Calu3 (cell line): ENCODE measurements around the gene LCAT. TPM values are rescaled to one million over a fixed set of nuclear protein-coding genes. Genes with fewer than 3 reads are reported as not detected.

Experiments
- BruUV-seq: library from RNA; stranded (reverse); fragments of 400-500 nt; replicated peaks from 2 replicates; lab custom pipeline; 2021; lab: Mats Ljungman, UMichigan
- CTCF ChIA-PET: fragments of 300-600 bp; sonication (Branson Sonifier 250); formaldehyde crosslinking; loops from one replicate; lab custom pipeline; 2022; ENCODE audit warnings: antibody characterized with exemption; lab: Charles Lee
- DNase-seq: peaks from one replicate; pipeline ENCODE4 v3.0.0; 2022
- H3K27ac Mint-ChIP-seq: one replicate; pipeline ENCODE4 v1.8.0; 2022; ENCODE audit warnings: mixed read lengths; ENCODE audit not compliant: unreplicated experiment
- H3K27me3 Mint-ChIP-seq: one replicate; pipeline ENCODE4 v1.8.0; 2022; ENCODE audit warnings: mixed read lengths; ENCODE audit not compliant: unreplicated experiment
- H3K36me3 Mint-ChIP-seq: one replicate; pipeline ENCODE4 v1.8.0; 2022; ENCODE audit warnings: mild to moderate bottlenecking, moderate library complexity, mixed read lengths; ENCODE audit not compliant: insufficient read depth, unreplicated experiment
- H3K4me1 Mint-ChIP-seq: one replicate; pipeline ENCODE4 v1.8.0; 2022; ENCODE audit warnings: mild to moderate bottlenecking, low read depth, mixed read lengths; ENCODE audit not compliant: unreplicated experiment
- H3K4me3 Mint-ChIP-seq: one replicate; pipeline ENCODE4 v1.8.0; 2022; ENCODE audit warnings: mild to moderate bottlenecking, low read depth, moderate library complexity, mixed read lengths; ENCODE audit not compliant: unreplicated experiment
- H3K9me3 Mint-ChIP-seq: one replicate; pipeline ENCODE4 v1.8.0; 2022; ENCODE audit warnings: low read depth, mixed read lengths; ENCODE audit not compliant: unreplicated experiment
- CTCF ChIP-seq: fragments of 200-600 bp; IDR thresholded peaks from one replicate; pipeline ENCODE4 v1.8.0; 2022; ENCODE audit warnings: antibody characterized with exemption; ENCODE audit not compliant: unreplicated experiment
- intact Hi-C: fragments of 100-400 bp; cut with micrococcal nuclease; formaldehyde crosslinking; loops from one replicate; pipeline ENCODE4 v1.10.0; 2022; ENCODE audit not compliant: unreplicated experiment
- total RNA-seq: library from RNA; stranded (reverse); gene quantifications from 2 replicates; pipeline ENCODE4 v1.2.3, GENCODE V29; 2022

The LCAT gene
- total RNA-seq, 1 experiment from 2014 or later = 14.7 TPM

- Mint-ChIP-seq H3K27me3 (no peaks in the 10 kb centered on the region), H3K36me3 (peaks cover 81% of the 10 kb centered on the region), H3K27ac (peak overlapping the region; percentile 92), H3K4me1 (peaks cover 26% of the 10 kb centered on the region), H3K9me3 (no peaks in the 10 kb centered on the region), H3K4me3 (peak overlapping the region; percentile 87)
- no peak for TF ChIP-seq CTCF
- intact Hi-C loops = no loop called here
- CTCF ChIA-PET = interaction anchor here (0.6 to 1.7 kb wide), 8 partner anchors 16 to 414 kb away, joined by 3 to 8 read pairs (median 4); partner anchors contain the start of genes NFATC3, RANBP10 and TSNAXIP1
- BruUV-seq = no TSS peak
- peak; percentile 99 for DNase-seq
Observed at GRCh38 chr16:67935402-67936123, 8.4 kb downstream of the LCAT start.

GRCh38 chr16:67935101-67935401, 8.9 kb downstream of the LCAT start:
- intact Hi-C loops = no loop called here
- Mint-ChIP-seq H3K9me3 (no peaks in the 10 kb centered on the region), H3K27ac (peak overlapping the region; percentile 92), H3K27me3 (no peaks in the 10 kb centered on the region), H3K4me3 (peak overlapping the region; percentile 87), H3K36me3 (peaks cover 76% of the 10 kb centered on the region), H3K4me1 (peaks cover 26% of the 10 kb centered on the region)
- no TSS peak for BruUV-seq
- TF ChIP-seq CTCF = no peak
- CTCF ChIA-PET = interaction anchor here (0.6 to 1.7 kb wide), 7 partner anchors 37 to 414 kb away, joined by 3 to 8 read pairs (median 4); partner anchors contain the start of genes NFATC3, RANBP10 and TSNAXIP1
- DNase-seq = no peak

GRCh38 chr16:67934306-67935100, 9.4 kb downstream of the LCAT start:
- H3K27ac Mint-ChIP-seq = peak overlapping the region; percentile 92
- H3K4me3 Mint-ChIP-seq = peak overlapping the region; percentile 87
- intact Hi-C loops = no loop called here
- CTCF ChIA-PET = interaction anchor here (1.3 kb wide), 1 partner anchor 262 kb away, joined by 3 read pairs; no protein-coding TSS in a partner anchor
- no TSS peak for BruUV-seq
- DNase-seq = no peak
- no peak for TF ChIP-seq CTCF
- peaks cover 26% of the 10 kb centered on the region for H3K4me1 Mint-ChIP-seq
- peaks cover 75% of the 10 kb centered on the region for H3K36me3 Mint-ChIP-seq
- H3K27me3 Mint-ChIP-seq = no peaks in the 10 kb centered on the region
- H3K9me3 Mint-ChIP-seq = no peaks in the 10 kb centered on the region

GRCh38 chr16:67933805-67934204, 10.1 kb downstream of the LCAT start:
- no peak overlapping the region for H3K27ac Mint-ChIP-seq
- DNase-seq = no peak
- H3K27me3 Mint-ChIP-seq = no peaks in the 10 kb centered on the region

More at GRCh38 chr16:67933805-67934204, 10.1 kb downstream of the LCAT start:
- intact Hi-C loops = no loop called here
- CTCF ChIA-PET = interaction anchor here (1.3 kb wide), 1 partner anchor 261 kb away, joined by 3 read pairs; no protein-coding TSS in a partner anchor
- Mint-ChIP-seq H3K36me3 (peaks cover 70% of the 10 kb centered on the region), H3K9me3 (no peaks in the 10 kb centered on the region), H3K4me1 (peaks cover 26% of the 10 kb centered on the region), H3K4me3 (peak overlapping the region; percentile 2)
- no peak for TF ChIP-seq CTCF
- BruUV-seq = no TSS peak
